Mesodermal cell (in vitro differentiated cells): Measurements from ENCODE around the gene PABPN1. TPM values are rescaled to one million over a fixed set of nuclear protein-coding genes. Genes with fewer than 3 reads are reported as not detected.
"Not testable (repeated sequence)": the region's sequence is repeated elsewhere in the genome, so short reads cannot be mapped to it uniquely, and the experiment has no call there.

Experiments
- H3K27ac ChIP-seq: 2 replicates; pipeline ENCODE4 v1.7.0; 2013; ENCODE audit warnings: mild to moderate bottlenecking, low read depth, low read length, moderate library complexity; ENCODE audit not compliant: severe bottlenecking
- H3K36me3 ChIP-seq: 2 replicates; pipeline ENCODE4 v1.7.1; 2013; ENCODE audit warnings: mild to moderate bottlenecking, low read length, moderate library complexity; ENCODE audit not compliant: control insufficient read depth, insufficient read depth
- H3K4me1 ChIP-seq: one replicate; pipeline ENCODE4 v1.7.1; 2013; ENCODE audit warnings: mild to moderate bottlenecking, low read length; ENCODE audit not compliant: insufficient read depth, control insufficient read depth, poor library complexity, severe bottlenecking
- H3K4me3 ChIP-seq: 2 replicates; pipeline ENCODE4 v1.7.0; 2013; ENCODE audit warnings: low read length, control low read depth, mild to moderate bottlenecking; ENCODE audit not compliant: insufficient read depth, poor library complexity, severe bottlenecking; ENCODE audit errors: extremely low read depth
- H3K9me3 ChIP-seq: 2 replicates; pipeline ENCODE4 v1.7.1; 2013; ENCODE audit warnings: mild to moderate bottlenecking, low read length, moderate library complexity; ENCODE audit not compliant: control insufficient read depth
- WGBS, 2 experiments: methylation state at CpG; one replicate each; pipeline ENCODE4 v1.1.5; 2013; ENCODE audit warnings: missing lambda C conversion rate in 2 of 2; ENCODE audit not compliant: insufficient coverage in 2 of 2; 5-methylcytosine and 5-hydroxymethylcytosine counted together
- polyA plus RNA-seq, 2 experiments: library from polyadenylated mRNA; stranded (reverse); fragments of 50-300 nt; gene quantifications; one replicate each; pipeline ENCODE4 v1.2.3, GENCODE V29; 2013

The PABPN1 gene
- 199 TPM for polyA plus RNA-seq (2013, experiment 1 of 2)
- polyA plus RNA-seq (2013, experiment 2 of 2), result 179 TPM

GRCh38 chr14:23320584-23321571, at the start of gene PABPN1:
TSS of gene PABPN1 (plus strand) at chr14:23321457. CDS start at chr14:23321470, 13 bp downstream.
- WGBS, 2 experiments, result 4 to 6% methylated on average over 40 to 51 of the region's 63 CpGs
- peaks cover 70% of the 10 kb centered on the region for H3K36me3 ChIP-seq
- H3K27ac ChIP-seq, result peak within 1 kb of the TSS; percentile 94
- H3K9me3 ChIP-seq, result no peaks in the 10 kb centered on the region
- peaks cover 18% of the 10 kb centered on the region for H3K4me1 ChIP-seq
- H3K4me3 ChIP-seq, result peak within 1 kb of the TSS; percentile 84

GRCh38 chr14:23275412-23275811, 45.8 kb upstream of the PABPN1 start:
- WGBS, 2 experiments, result 79 to 90% methylated on average over 2 of the region's 2 CpGs
- peaks cover 24% of the 10 kb centered on the region for H3K36me3 ChIP-seq
- H3K9me3 ChIP-seq, result peaks cover 3% of the 10 kb centered on the region
- no peak overlapping the region for H3K4me3 ChIP-seq
- no peaks in the 10 kb centered on the region for H3K4me1 ChIP-seq
- no peak overlapping the region for H3K27ac ChIP-seq

GRCh38 chr14:23277189-23277588, 44.1 kb upstream of the PABPN1 start:
- Histone ChIP-seq H3K9me3 (peaks cover 3% of the 10 kb centered on the region), H3K27ac (no peak overlapping the region), H3K4me1 (no peaks in the 10 kb centered on the region), H3K4me3 (no peak overlapping the region), H3K36me3 (peaks cover 31% of the 10 kb centered on the region)
- 90 to 98% methylated on average over 2 to 3 of the region's 3 CpGs for WGBS, 2 experiments

GRCh38 chr14:23277928-23278327, 43.3 kb upstream of the PABPN1 start:
- not testable (repeated sequence) for H3K9me3 ChIP-seq, H3K27ac ChIP-seq, H3K4me1 ChIP-seq, H3K4me3 ChIP-seq
- H3K36me3 ChIP-seq, result peaks cover 31% of the 10 kb centered on the region
- WGBS, 2 experiments, result 97 to 100% methylated on average over 2 to 6 of the region's 6 CpGs

- H3K27ac ChIP-seq, result no peak overlapping the region
- WGBS, 2 experiments, result 96 to 97% methylated on average over 5 to 6 of the region's 6 CpGs
- peaks cover 3% of the 10 kb centered on the region for H3K9me3 ChIP-seq
- peaks cover 22% of the 10 kb centered on the region for H3K36me3 ChIP-seq
- H3K4me1 ChIP-seq, result no peaks in the 10 kb centered on the region
- no peak overlapping the region for H3K4me3 ChIP-seq
Observed at GRCh38 chr14:23281247-23281646, 40.0 kb upstream of the PABPN1 start.

- H3K36me3 ChIP-seq, result peaks cover 12% of the 10 kb centered on the region
- H3K9me3 ChIP-seq, result no peaks in the 10 kb centered on the region
- H3K4me1 ChIP-seq, result peaks cover 4% of the 10 kb centered on the region
- WGBS, 2 experiments, result 83 to 100% methylated on average over 2 to 3 of the region's 9 CpGs
- no peak overlapping the region for H3K27ac ChIP-seq
- peak overlapping the region; percentile 74 for H3K4me3 ChIP-seq
Observed at GRCh38 chr14:23284654-23285529, 36.4 kb upstream of the PABPN1 start.

GRCh38 chr14:23285530-23286019, 35.7 kb upstream of the PABPN1 start:
- no peaks in the 10 kb centered on the region for H3K9me3 ChIP-seq
- H3K4me1 ChIP-seq, result peaks cover 4% of the 10 kb centered on the region
- peaks cover 8% of the 10 kb centered on the region for H3K36me3 ChIP-seq
- 0 to 1% methylated on average over 4 to 12 of the region's 22 CpGs for WGBS, 2 experiments
- no peak overlapping the region for H3K27ac ChIP-seq
- peak overlapping the region; percentile 74 for H3K4me3 ChIP-seq

- Histone ChIP-seq H3K9me3 (no peaks in the 10 kb centered on the region), H3K27ac (peak within 1 kb of the TSS; percentile 93), H3K4me3 (peak within 1 kb of the TSS; percentile 74), H3K4me1 (peaks cover 4% of the 10 kb centered on the region), H3K36me3 (peaks cover 3% of the 10 kb centered on the region)
- 0% methylated on average over 31 to 36 of the region's 53 CpGs for WGBS, 2 experiments
Observed at GRCh38 chr14:23286020-23286901, 35.0 kb upstream of the PABPN1 start, which contains the start of gene HOMEZ. TSS of gene HOMEZ (minus strand) at chr14:23286132. CDS start at chr14:23285952, 180 bp downstream.

GRCh38 chr14:23286902-23287479, 34.3 kb upstream of the PABPN1 start:
- 79% methylated on average over 5 of the region's 6 CpGs for WGBS, 2 experiments
- no peaks in the 10 kb centered on the region for H3K36me3 ChIP-seq
- H3K9me3 ChIP-seq, result no peaks in the 10 kb centered on the region
- peaks cover 4% of the 10 kb centered on the region for H3K4me1 ChIP-seq
- peak overlapping the region; percentile 93 for H3K27ac ChIP-seq
- peak overlapping the region; percentile 74 for H3K4me3 ChIP-seq
